Measurements from ENCODE around the gene LGALS7B.
"Not testable (repeated sequence)": the region's sequence is repeated elsewhere in the genome, so short reads cannot be mapped to it uniquely, and the experiment has no call there.

Gene LGALS7B

DNA sequence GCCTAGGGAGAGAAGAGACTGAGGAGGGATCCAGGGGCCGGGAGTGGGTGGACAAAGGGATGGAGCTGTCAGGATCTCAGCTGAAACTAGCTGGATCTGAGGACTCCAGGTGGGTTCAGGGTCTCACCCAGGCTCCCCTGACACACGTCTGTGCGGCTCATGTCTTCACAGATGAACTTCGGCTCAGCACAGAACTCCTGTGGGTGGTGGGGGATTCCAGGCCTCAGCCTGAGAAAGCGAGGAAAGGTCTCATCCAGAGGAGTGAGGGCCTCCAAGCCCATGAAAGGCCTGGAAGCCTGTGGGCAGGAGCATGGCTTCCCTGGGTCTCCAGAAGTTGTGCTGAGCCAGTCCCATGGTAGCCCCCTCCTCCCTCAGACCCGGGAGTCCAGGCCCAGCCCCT lies 46.1 kb upstream of the LGALS7B start:
- in situ Hi-C loops (cut with MboI; ENCODE audit: low pct_unique_long_range_greater_than_20kb, low sequenced_read_pairs, unreplicated experiment), result loop anchor here (25.0 kb wide), 1 partner anchor 169 kb away; the partner anchor contains the start of gene CCER2
- DNase-seq (ENCODE audit: low spot score), result no peak
- TF ChIP-seq, protein P1, sequence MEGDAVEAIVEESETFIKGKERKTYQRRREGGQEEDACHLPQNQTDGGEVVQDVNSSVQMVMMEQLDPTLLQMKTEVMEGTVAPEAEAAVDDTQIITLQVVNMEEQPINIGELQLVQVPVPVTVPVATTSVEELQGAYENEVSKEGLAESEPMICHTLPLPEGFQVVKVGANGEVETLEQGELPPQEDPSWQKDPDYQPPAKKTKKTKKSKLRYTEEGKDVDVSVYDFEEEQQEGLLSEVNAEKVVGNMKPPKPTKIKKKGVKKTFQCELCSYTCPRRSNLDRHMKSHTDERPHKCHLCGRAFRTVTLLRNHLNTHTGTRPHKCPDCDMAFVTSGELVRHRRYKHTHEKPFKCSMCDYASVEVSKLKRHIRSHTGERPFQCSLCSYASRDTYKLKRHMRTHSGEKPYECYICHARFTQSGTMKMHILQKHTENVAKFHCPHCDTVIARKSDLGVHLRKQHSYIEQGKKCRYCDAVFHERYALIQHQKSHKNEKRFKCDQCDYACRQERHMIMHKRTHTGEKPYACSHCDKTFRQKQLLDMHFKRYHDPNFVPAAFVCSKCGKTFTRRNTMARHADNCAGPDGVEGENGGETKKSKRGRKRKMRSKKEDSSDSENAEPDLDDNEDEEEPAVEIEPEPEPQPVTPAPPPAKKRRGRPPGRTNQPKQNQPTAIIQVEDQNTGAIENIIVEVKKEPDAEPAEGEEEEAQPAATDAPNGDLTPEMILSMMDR (IDR thresholded peaks at IDR 0.05; ENCODE audit: extremely low read depth, insufficient read depth, missing control alignments), result no peak

DNA sequence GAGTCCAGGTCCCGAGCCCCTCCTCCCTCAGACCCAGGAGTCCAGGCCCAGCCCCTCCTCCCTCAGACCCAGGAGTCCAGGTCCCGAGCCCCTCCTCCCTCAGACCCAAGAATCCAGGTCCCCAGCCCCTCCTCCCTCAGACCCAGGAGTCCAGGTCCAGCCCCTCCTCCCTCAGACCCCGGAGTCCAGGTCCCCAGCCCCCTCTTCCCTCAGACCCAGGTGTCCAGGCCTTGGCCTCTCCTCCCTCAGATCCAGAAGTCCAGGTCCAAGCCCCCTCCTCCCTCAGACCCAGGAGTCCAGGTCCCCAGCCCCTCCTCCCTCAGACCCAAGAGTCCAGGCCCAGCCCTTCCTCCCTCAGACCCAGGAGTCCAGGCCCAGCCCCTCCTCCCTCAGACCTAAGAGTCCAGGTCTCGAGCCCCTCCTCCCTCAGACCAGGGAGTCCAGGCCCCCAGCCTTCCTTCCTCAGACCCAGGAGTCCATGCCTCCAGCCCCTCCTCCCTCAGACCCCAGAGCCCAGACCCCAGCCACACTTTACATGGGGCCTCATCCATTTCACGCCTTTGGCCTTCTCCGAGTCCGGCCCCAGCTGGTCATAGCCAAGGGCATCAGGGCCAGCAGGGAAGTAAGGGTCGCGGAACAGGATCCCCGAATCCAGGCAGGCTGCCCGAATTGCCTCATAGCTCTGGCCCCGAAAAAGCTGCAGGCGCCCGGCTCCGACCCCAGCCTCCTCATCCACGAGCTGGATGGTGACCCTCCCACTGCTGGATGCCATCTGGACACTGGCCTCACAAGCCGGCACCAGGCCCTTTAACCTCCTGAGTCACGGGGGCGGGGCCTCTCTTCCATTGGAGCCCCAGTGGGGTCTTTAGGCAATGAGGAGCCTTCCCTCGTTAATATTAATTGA lies 45.4 kb upstream of the LGALS7B start:
- in situ Hi-C loops (cut with MboI; ENCODE audit: low pct_unique_long_range_greater_than_20kb, low sequenced_read_pairs, unreplicated experiment), result loop anchor here (25.0 kb wide), 1 partner anchor 169 kb away; the partner anchor contains the start of gene CCER2
- no peak for DNase-seq (ENCODE audit: low spot score)
- TF ChIP-seq, protein P1 (IDR thresholded peaks at IDR 0.05; ENCODE audit: extremely low read depth, insufficient read depth, missing control alignments), result no peak

DNA sequence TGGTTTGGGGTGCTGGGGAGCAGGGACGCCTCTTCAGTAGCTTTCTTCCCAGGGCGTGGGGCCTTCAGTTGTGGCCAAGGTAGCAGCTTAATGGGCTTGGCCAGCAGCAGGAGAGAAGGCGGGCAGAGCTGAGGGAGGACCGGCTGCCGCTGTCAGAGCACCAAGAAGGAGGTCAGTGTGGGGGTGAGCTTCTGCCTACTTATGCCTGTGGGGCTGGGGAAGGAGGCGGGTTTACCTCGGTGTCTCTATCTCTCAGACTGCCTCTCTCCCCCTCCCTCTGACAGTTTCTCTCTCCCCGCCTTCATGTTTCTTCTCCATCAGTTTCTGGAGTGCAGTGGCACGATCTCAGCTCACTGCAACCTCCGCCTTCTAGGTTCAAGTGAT lies 44.7 kb upstream of the LGALS7B start, which contains the start of gene CAPN12:
CAPN12 (minus strand) TSS at position 177 of the 384 bp plus-strand sequence. CDS start 309 bp downstream, outside the sequence.
- in situ Hi-C loops (cut with MboI; ENCODE audit: low pct_unique_long_range_greater_than_20kb, low sequenced_read_pairs, unreplicated experiment), result loop anchor here (25.0 kb wide), 1 partner anchor 168 kb away; the partner anchor contains the start of gene CCER2
- TF ChIP-seq, protein P1 (IDR thresholded peaks at IDR 0.05; ENCODE audit: extremely low read depth, insufficient read depth, missing control alignments), result no peak
- no peak for DNase-seq (ENCODE audit: low spot score)

DNA sequence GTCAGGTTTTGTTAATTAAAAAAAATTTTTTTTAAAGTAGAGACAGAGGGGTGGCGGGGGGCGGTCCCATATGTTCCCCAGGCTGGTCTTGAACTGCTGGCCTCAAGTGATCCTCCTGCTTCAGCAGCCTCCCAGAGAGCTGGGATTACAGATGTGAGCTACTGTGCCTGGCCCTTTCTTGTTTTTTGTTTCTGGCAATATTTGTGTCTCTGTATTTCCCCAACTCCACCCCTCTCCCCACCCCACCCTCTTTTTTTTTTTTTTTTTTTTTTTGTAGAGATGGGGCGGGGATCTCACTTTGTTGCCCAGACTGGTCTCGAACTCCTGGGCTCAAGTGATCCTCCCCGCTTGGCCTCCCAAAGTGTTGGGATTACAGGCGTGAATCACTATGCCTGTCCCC lies 44.1 kb upstream of the LGALS7B start:
- DNase-seq (ENCODE audit: low spot score), result no peak
- in situ Hi-C loops (cut with MboI; ENCODE audit: low pct_unique_long_range_greater_than_20kb, low sequenced_read_pairs, unreplicated experiment), result loop anchor here (25.0 kb wide), 1 partner anchor 167 kb away; the partner anchor contains the start of gene CCER2

DNA sequence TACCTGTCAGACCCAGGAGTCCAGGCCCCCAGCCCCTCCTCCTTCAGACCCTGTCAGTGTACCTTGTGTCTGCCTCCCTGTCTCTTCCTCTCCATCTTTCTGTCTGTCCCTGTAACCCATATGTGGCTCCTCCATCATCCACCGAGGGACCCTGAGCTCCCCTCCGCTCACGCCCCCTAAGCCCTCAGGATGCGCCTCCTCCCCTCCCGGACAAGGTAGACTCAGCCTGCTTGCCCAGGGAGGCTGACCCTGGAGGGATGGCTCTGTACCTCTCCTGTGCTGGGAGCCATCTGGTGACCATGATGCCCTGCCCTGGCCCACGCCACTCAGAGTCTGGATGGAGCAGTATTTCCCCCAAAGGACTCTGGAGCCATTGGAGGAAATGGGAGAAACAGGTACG lies 43.7 kb upstream of the LGALS7B start:
- TF ChIP-seq, protein P1 (IDR thresholded peaks at IDR 0.05; ENCODE audit: extremely low read depth, insufficient read depth, missing control alignments), result no peak
- DNase-seq (ENCODE audit: low spot score), result peak; percentile 6
- in situ Hi-C loops (cut with MboI; ENCODE audit: low pct_unique_long_range_greater_than_20kb, low sequenced_read_pairs, unreplicated experiment), result loop anchor here (25.0 kb wide), 1 partner anchor 167 kb away; the partner anchor contains the start of gene CCER2

More for the DNA sequence above, 44.1 kb upstream of the LGALS7B start:
- TF ChIP-seq, protein P1 (IDR thresholded peaks at IDR 0.05; ENCODE audit: extremely low read depth, insufficient read depth, missing control alignments), result no peak

DNA sequence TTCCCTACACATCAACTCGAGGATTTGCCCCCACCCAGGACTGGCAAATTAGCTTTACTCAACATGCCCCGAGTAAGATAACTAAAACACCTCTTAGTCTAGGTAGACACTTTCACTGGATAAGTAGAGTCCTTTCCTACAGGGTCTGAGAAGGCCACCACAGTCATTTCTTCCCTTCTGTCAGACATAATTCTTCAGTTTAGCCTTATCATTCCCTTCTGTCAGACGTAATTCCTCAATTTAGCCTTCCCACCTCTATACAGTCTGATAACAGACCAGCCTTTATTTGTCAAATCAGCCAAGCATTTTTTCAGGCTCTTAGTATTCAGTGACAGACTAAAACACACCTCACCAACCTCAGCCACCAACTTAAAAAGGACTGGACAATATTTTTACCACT lies 35.2 kb upstream of the LGALS7B start:
- DNase-seq (ENCODE audit: low spot score); in situ Hi-C loops (cut with MboI; ENCODE audit: low pct_unique_long_range_greater_than_20kb, low sequenced_read_pairs, unreplicated experiment): not testable (repeated sequence)

DNA sequence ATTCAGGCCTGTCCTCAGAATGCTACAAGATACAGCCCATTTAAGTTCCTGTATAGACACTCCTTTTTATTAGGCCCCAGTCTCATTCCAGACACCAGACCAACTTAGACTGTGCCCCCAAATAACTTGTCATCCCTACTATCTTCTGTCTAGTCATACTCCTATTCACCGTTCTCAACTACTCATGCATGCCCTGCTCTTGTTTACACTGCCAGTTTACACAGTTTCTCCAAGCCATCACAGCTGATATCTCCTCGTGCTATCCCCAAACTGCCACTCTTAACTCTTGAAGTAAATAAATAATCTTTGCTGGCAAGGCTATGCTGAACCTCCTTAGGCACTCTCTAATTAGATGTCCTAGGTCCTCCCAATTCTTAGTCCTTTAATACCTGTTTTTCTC lies 34.8 kb upstream of the LGALS7B start:
- DNase-seq (ENCODE audit: low spot score); in situ Hi-C loops (cut with MboI; ENCODE audit: low pct_unique_long_range_greater_than_20kb, low sequenced_read_pairs, unreplicated experiment): not testable (repeated sequence)

Data from GM13977 (cell line).